HL-60 (cell line): ENCODE measurements around the gene TUBA1B.

Source experiments
- DNase-seq, 2 experiments: peaks; one replicate each; pipeline ENCODE4 v3.0.0-alpha.2; 2010 to 2020; ENCODE audit warnings: low read depth in 1 of 2, low spot score in 1 of 2
- H3K27ac ChIP-seq: fragments of 250-450 bp; sonication (Bioruptor Pico); replicated peaks from 2 replicates; pipeline ENCODE4 v1.5.1; 2020; ENCODE audit warnings: mild to moderate bottlenecking, moderate library complexity
- H3K27me3 ChIP-seq: fragments of 250-450 bp; sonication (Bioruptor Pico); 2 replicates; pipeline ENCODE4 v1.5.1; 2021; ENCODE audit warnings: mild to moderate bottlenecking, moderate library complexity; ENCODE audit not compliant: insufficient read depth, poor library complexity, severe bottlenecking
- H3K4me3 ChIP-seq: replicated peaks from 2 replicates; pipeline ENCODE4 v1.5.1; 2011; ENCODE audit warnings: mild to moderate bottlenecking, control low read depth, low read length; ENCODE audit not compliant: insufficient read depth
- CTCF ChIP-seq: IDR thresholded peaks from one replicate; pipeline ENCODE4 v1.5.1; 2011; ENCODE audit warnings: low read length, control low read depth, inconsistent platforms; ENCODE audit not compliant: insufficient read depth
- GABPA ChIP-seq: IDR thresholded peaks from 2 replicates; pipeline ENCODE4 v1.6.1; 2012; ENCODE audit warnings: low read depth
- POLR2AphosphoS5 ChIP-seq: IDR thresholded peaks from 2 replicates; pipeline ENCODE4 v1.6.1; 2012; ENCODE audit warnings: low read depth
- SPI1 ChIP-seq: IDR thresholded peaks from 2 replicates; pipeline ENCODE4 v1.6.1; 2012; ENCODE audit warnings: low read depth, mild to moderate bottlenecking, borderline replicate concordance
- TF ChIP-seq, protein P1 (sequence below): IDR thresholded peaks from 2 replicates; pipeline ENCODE4 v1.6.1; 2012; ENCODE audit warnings: low read depth; ENCODE audit not compliant: insufficient replicate concordance

TUBA1B gene

DNA sequence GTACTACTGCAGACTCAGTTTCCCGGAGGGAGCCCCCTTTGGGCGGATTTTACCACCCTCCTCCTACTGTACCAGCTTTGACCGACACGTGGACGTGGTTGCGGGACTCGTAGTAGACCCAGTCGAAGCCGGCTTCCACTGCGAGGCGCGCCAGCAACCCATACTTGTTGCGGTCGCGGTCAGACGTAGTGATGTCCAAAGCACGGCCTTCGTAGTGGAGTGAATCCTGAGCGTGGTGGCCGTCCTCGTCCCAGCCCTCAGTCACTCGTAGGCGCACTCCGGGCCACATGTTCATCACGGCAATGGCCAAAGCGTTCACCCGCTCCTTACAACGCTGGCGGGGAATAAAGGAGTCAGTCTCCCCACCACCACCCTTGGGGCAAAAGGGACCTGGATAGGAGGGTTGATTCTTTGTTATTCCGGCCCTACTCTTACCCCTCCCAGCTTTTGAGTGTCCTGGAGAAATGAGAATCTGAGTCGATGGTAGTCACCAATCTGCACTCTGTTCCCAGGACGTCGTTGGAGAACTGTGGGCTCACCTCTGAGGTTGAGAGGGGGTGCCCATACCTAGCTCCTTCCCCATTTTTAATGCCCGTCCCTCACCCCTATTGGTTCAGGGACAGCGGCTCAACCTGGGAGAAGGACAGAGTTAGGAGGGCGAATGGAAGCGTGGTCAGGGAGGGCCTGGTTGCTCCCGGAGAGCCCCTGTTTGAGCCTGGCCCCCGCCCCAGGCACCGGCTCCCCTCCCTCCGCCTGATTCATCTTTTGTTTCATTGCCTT, 39.9 kb downstream of the TUBA1B start:
- DNase-seq: no peak
- Histone ChIP-seq H3K27ac (no peak overlapping the region), H3K4me3 (no peak overlapping the region)

GRCh38 chr12:49089821-49090773, 41.1 kb downstream of the TUBA1B start:
- Histone ChIP-seq H3K27ac (no peak overlapping the region), H3K27me3 (peaks cover 48% of the 10 kb centered on the region), H3K4me3 (peak overlapping the region; percentile 35)
- TF ChIP-seq SPI1 (no peak), GABPA (no peak), CTCF (peak; percentile 29), POLR2AphosphoS5 (no peak)
- DNase-seq: peak in 1 of 2 experiments; percentile 42

More for the DNA sequence above, 39.9 kb downstream of the TUBA1B start:
- TF ChIP-seq CTCF: no peak
- no peak for TF ChIP-seq SPI1
- TF ChIP-seq, protein P1, sequence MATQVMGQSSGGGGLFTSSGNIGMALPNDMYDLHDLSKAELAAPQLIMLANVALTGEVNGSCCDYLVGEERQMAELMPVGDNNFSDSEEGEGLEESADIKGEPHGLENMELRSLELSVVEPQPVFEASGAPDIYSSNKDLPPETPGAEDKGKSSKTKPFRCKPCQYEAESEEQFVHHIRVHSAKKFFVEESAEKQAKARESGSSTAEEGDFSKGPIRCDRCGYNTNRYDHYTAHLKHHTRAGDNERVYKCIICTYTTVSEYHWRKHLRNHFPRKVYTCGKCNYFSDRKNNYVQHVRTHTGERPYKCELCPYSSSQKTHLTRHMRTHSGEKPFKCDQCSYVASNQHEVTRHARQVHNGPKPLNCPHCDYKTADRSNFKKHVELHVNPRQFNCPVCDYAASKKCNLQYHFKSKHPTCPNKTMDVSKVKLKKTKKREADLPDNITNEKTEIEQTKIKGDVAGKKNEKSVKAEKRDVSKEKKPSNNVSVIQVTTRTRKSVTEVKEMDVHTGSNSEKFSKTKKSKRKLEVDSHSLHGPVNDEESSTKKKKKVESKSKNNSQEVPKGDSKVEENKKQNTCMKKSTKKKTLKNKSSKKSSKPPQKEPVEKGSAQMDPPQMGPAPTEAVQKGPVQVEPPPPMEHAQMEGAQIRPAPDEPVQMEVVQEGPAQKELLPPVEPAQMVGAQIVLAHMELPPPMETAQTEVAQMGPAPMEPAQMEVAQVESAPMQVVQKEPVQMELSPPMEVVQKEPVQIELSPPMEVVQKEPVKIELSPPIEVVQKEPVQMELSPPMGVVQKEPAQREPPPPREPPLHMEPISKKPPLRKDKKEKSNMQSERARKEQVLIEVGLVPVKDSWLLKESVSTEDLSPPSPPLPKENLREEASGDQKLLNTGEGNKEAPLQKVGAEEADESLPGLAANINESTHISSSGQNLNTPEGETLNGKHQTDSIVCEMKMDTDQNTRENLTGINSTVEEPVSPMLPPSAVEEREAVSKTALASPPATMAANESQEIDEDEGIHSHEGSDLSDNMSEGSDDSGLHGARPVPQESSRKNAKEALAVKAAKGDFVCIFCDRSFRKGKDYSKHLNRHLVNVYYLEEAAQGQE: no peak
- peaks cover 50% of the 10 kb centered on the region for H3K27me3 ChIP-seq

GRCh38 chr12:49088932-49089330, 42.3 kb downstream of the TUBA1B start:
- Histone ChIP-seq H3K27ac (no peak overlapping the region), H3K4me3 (no peak overlapping the region), H3K27me3 (peaks cover 37% of the 10 kb centered on the region)
- no peak for DNase-seq
- TF ChIP-seq POLR2AphosphoS5 (no peak), CTCF (no peak), GABPA (no peak), SPI1 (no peak)
- TF ChIP-seq, protein P1: no peak
